ENCODE data around the gene TRIM33. TPM values are rescaled to one million over a fixed set of nuclear protein-coding genes. Genes with fewer than 3 reads are reported as not detected.

Gene TRIM33
- total RNA-seq (2021) (30.0 and 38.7 TPM in 2 replicates), Bru-seq, nascent RNA (percentile 92 among the genes with signal in this experiment), BruChase-seq, experiment 1, labeled RNA remaining after a 2-hour chase (percentile 87 among the genes with signal in this experiment), BruChase-seq, experiment 2, labeled RNA remaining after a 6-hour chase (percentile 77 among the genes with signal in this experiment)
- long read RNA-seq, full-length matches to known transcripts: 23 of 42 reads
- long read RNA-seq, partial matches to known transcripts: 11 of 42 reads
- long read RNA-seq, other reads (novel, unspliced or antisense): 8 of 42 reads

- no peaks in the 10 kb centered on the region for H3K27me3 ChIP-seq (ENCODE audit: insufficient read depth, low read depth)
- peaks cover 10% of the 10 kb centered on the region for H3F3A ChIP-seq (ENCODE audit: insufficient read depth, low read depth)
- intact Hi-C loops (cut with micrococcal nuclease; ENCODE audit: unreplicated experiment): loop anchor here (2.0 kb wide), 1 partner anchor 70 kb away; the partner anchor contains the start of gene BCAS2
- H3K4me3 ChIP-seq: peak within 1 kb of the TSS; percentile 93
- peaks cover 38% of the 10 kb centered on the region for H3K4me1 ChIP-seq (replicated peaks; ENCODE audit: insufficient read depth)
- ChIA-PET CTCF (interaction anchor here (0.6 kb wide), 1 partner anchor 270 kb away, joined by 5 read pairs; no protein-coding TSS in a partner anchor), POLR2A (ENCODE audit: unreplicated experiment) (interaction anchor here (0.5 to 0.7 kb wide), 4 partner anchors 71 to 1966 kb away, joined by 3 to 24 read pairs (median 6); no protein-coding TSS in a partner anchor)
- H3K4me2 ChIP-seq: peak within 1 kb of the TSS; percentile 87
- no peaks in the 10 kb centered on the region for H3K9me3 ChIP-seq (ENCODE audit: insufficient read depth, low read depth)
- peaks cover 10% of the 10 kb centered on the region for H3K36me3 ChIP-seq (ENCODE audit: low read depth)
- peak; percentile 85 to 89 for DNase-seq
- H3K27ac ChIP-seq: peak within 1 kb of the TSS; percentile 88
- peaks cover 54% of the 10 kb centered on the region for H3K79me2 ChIP-seq (ENCODE audit: low read depth)
- peaks cover 43% of the 10 kb centered on the region for H4K20me1 ChIP-seq (ENCODE audit: insufficient read depth)
- peak within 1 kb of the TSS; percentile 98 for H2AFZ ChIP-seq
- BruUV-seq (replicated peaks): TSS peak; percentile 95
- TF ChIP-seq EZH2 (IDR thresholded peaks at IDR 0.05; ENCODE audit: low read depth): no peak
- TF ChIP-seq CTCF (conservative IDR thresholded peaks at IDR 0.05): no peak
- no peaks in the 10 kb centered on the region for H3K9me2 ChIP-seq (ENCODE audit: insufficient read depth)
These were observed at the start of gene TRIM33 for GRCh38 chr1:114511032-114511785. Gene TRIM33, minus strand, starts transcription at chr1:114511203. Its CDS starts 127 bp downstream, at chr1:114511076.

- Histone ChIP-seq H3K4me3 (no peak overlapping the region), H3K9me2 (ENCODE audit: insufficient read depth) (no peaks in the 10 kb centered on the region), H3K27me3 (ENCODE audit: insufficient read depth, low read depth) (no peaks in the 10 kb centered on the region), H3K4me2 (no peak overlapping the region), H3K27ac (no peak overlapping the region), H3K9me3 (ENCODE audit: insufficient read depth, low read depth) (no peaks in the 10 kb centered on the region), H2AFZ (no peak overlapping the region), H3K36me3 (ENCODE audit: low read depth) (no peaks in the 10 kb centered on the region), H4K20me1 (ENCODE audit: insufficient read depth) (no peaks in the 10 kb centered on the region), H3K4me1 (replicated peaks; ENCODE audit: insufficient read depth) (no peaks in the 10 kb centered on the region), H3K79me2 (ENCODE audit: low read depth) (no peaks in the 10 kb centered on the region), H3F3A (ENCODE audit: insufficient read depth, low read depth) (no peaks in the 10 kb centered on the region)
- DNase-seq: no peak
- ChIA-PET POLR2A (ENCODE audit: unreplicated experiment) (no interaction called here), CTCF (interaction anchor here (0.6 kb wide), 1 partner anchor 436 kb away, joined by 3 read pairs; no protein-coding TSS in a partner anchor)
- BruUV-seq (replicated peaks): no TSS peak
- intact Hi-C loops (cut with micrococcal nuclease; ENCODE audit: unreplicated experiment): loop anchor here (10.0 kb wide), 1 partner anchor 115 kb away; no protein-coding TSS in a partner anchor
- TF ChIP-seq EZH2 (IDR thresholded peaks at IDR 0.05; ENCODE audit: low read depth) (no peak), CTCF (conservative IDR thresholded peaks at IDR 0.05) (no peak)
These were observed 48.4 kb upstream of the TRIM33 start for GRCh38 chr1:114559356-114559755.

- H4K20me1 ChIP-seq (ENCODE audit: insufficient read depth): no peaks in the 10 kb centered on the region
- no peaks in the 10 kb centered on the region for H3K27me3 ChIP-seq (ENCODE audit: insufficient read depth, low read depth)
- POLR2A ChIA-PET (ENCODE audit: unreplicated experiment): no interaction called here
- H3K36me3 ChIP-seq (ENCODE audit: low read depth): no peaks in the 10 kb centered on the region
- CTCF ChIA-PET: no interaction called here
- intact Hi-C loops (cut with micrococcal nuclease; ENCODE audit: unreplicated experiment): loop anchor here (1.0 to 10.0 kb wide), 2 partner anchors 114 to 212 kb away; no protein-coding TSS in a partner anchor
- no peak overlapping the region for H2AFZ ChIP-seq
- TF ChIP-seq EZH2 (IDR thresholded peaks at IDR 0.05; ENCODE audit: low read depth) (no peak), CTCF (conservative IDR thresholded peaks at IDR 0.05) (peak; percentile 69)
- no peaks in the 10 kb centered on the region for H3K79me2 ChIP-seq (ENCODE audit: low read depth)
- BruUV-seq (replicated peaks): no TSS peak
- H3F3A ChIP-seq (ENCODE audit: insufficient read depth, low read depth): no peaks in the 10 kb centered on the region
- no peak overlapping the region for H3K27ac ChIP-seq
- no peaks in the 10 kb centered on the region for H3K4me1 ChIP-seq (replicated peaks; ENCODE audit: insufficient read depth)
- H3K9me3 ChIP-seq (ENCODE audit: insufficient read depth, low read depth): no peaks in the 10 kb centered on the region
- no peak overlapping the region for H3K4me2 ChIP-seq
- no peak overlapping the region for H3K4me3 ChIP-seq
- no peaks in the 10 kb centered on the region for H3K9me2 ChIP-seq (ENCODE audit: insufficient read depth)
- no peak for DNase-seq
These were observed 47.5 kb upstream of the TRIM33 start for GRCh38 chr1:114558544-114558943.

Measured in PC-9 (cell line).